Small intestine (tissue), 7 donors: ENCODE data around the gene CRYBA1. TPM values are rescaled to one million over a fixed set of nuclear protein-coding genes. Genes with fewer than 3 reads are reported as not detected.
"Not testable (repeated sequence)": the region's sequence is repeated elsewhere in the genome, so short reads cannot be mapped to it uniquely, and the experiment has no call there.

Experiments used
- DNase-seq, 2 donors: peaks; one replicate each; pipeline versions ENCODE4 v3.0.0 to v3.0.0-alpha.2; 2013
- FAIRE-seq: peaks from 2 replicates; lab custom pipeline; 2012; peaks lifted over from hg19 to GRCh38; lab: Jason Lieb, UNC
- H3K27ac ChIP-seq, 3 donors: one replicate each; pipeline ENCODE4 v1.5.1; 2013; ENCODE audit warnings: low read length in 2 of 3, mild to moderate bottlenecking in 2 of 3, control low read depth in 1 of 3, inconsistent platforms in 1 of 3, low read depth in 1 of 3, moderate library complexity in 1 of 3
- H3K27me3 ChIP-seq, 3 donors: one replicate each; pipeline ENCODE4 v1.6.1; 2013; ENCODE audit warnings: low read length in 3 of 3, inconsistent platforms in 1 of 3; ENCODE audit not compliant: control insufficient read depth in 3 of 3, insufficient read depth in 3 of 3
- H3K36me3 ChIP-seq, 3 donors: one replicate each; pipeline ENCODE4 v1.6.1; 2013; ENCODE audit warnings: low read length in 3 of 3, inconsistent platforms in 1 of 3, low read depth in 1 of 3, mild to moderate bottlenecking in 1 of 3, moderate library complexity in 1 of 3; ENCODE audit not compliant: control insufficient read depth in 3 of 3, insufficient read depth in 2 of 3
- H3K4me1 ChIP-seq, 3 donors: one replicate each; pipeline ENCODE4 v1.6.1; 2013; ENCODE audit warnings: low read length in 2 of 3, inconsistent platforms in 1 of 3, low read depth in 1 of 3, mild to moderate bottlenecking in 1 of 3, moderate library complexity in 1 of 3; ENCODE audit not compliant: control insufficient read depth in 3 of 3, insufficient read depth in 2 of 3
- H3K4me3 ChIP-seq, 3 donors: one replicate each; pipeline ENCODE4 v1.5.1; 2013; ENCODE audit warnings: low read length in 3 of 3, control low read depth in 1 of 3, inconsistent platforms in 1 of 3, low read depth in 1 of 3, mild to moderate bottlenecking in 1 of 3, moderate library complexity in 1 of 3
- H3K9me3 ChIP-seq, 2 donors: one replicate each; pipeline ENCODE4 v1.6.1; 2013; ENCODE audit warnings: low read depth in 1 of 2, low read length in 1 of 2; ENCODE audit not compliant: control insufficient read depth in 2 of 2, insufficient read depth in 1 of 2
- WGBS, 3 donors: extraction: QIAGEN DNeasy Blood & Tissue Kit; methylation state at CpG; one replicate each; pipeline ENCODE4 v1.1.7; 2013; 5-methylcytosine and 5-hydroxymethylcytosine counted together
- polyA plus RNA-seq, 4 donors: library from polyadenylated mRNA; stranded (reverse) in 3 of 4; unstranded in 1 of 4; fragments of 200-250 nt in 3 of 4; fragments of 120-200 nt in 1 of 4; gene quantifications; one replicate each; pipeline versions ENCODE4 v1.2.1 to v1.2.3, GENCODE V29; 2013
- donor health status: healthy with polysubstance abuse.
- donor health status: control.
- donor health status: control.
- donor health status: Bipolar disorder and iron deficiency.
- donor health status: healthy.

Gene CRYBA1
- polyA plus RNA-seq, 4 donors = not detected

GRCh38 chr17:29225396-29225795, 21.3 kb upstream of the CRYBA1 start:
- no peaks in the 10 kb centered on the region for H3K27me3 ChIP-seq
- H3K36me3 ChIP-seq = no peaks in the 10 kb centered on the region
- H3K9me3 ChIP-seq = no peaks in the 10 kb centered on the region
- H3K27ac ChIP-seq = no peak overlapping the region
- DNase-seq (no peak), FAIRE-seq (no peak)
- H3K4me1 ChIP-seq = no peaks in the 10 kb centered on the region
- H3K4me3 ChIP-seq = no peak overlapping the region

GRCh38 chr17:29233301-29233700, 13.4 kb upstream of the CRYBA1 start:
- no peaks in the 10 kb centered on the region for H3K27me3 ChIP-seq
- DNase-seq (peak; percentile 69 to 72), FAIRE-seq (no peak)
- no peaks in the 10 kb centered on the region for H3K36me3 ChIP-seq
- H3K4me1 ChIP-seq = peaks cover 0 to 7% (median 0%) of the 10 kb centered on the region in 3 donors
- peak overlapping the region in 1 of 3 donors; percentile 50 for H3K27ac ChIP-seq
- H3K9me3 ChIP-seq = no peaks in the 10 kb centered on the region
- 21 to 71% (median 21%) methylated on average over 1 of the region's 1 CpG for WGBS, 3 donors
- no peak overlapping the region for H3K4me3 ChIP-seq

- H3K4me1 ChIP-seq = peaks cover 0 to 12% (median 0%) of the 10 kb centered on the region in 3 donors
- 93 to 97% (median 94%) methylated on average over 7 of the region's 7 CpGs for WGBS, 3 donors
- H3K27ac ChIP-seq, H3K4me3 ChIP-seq, H3K9me3 ChIP-seq, DNase-seq, H3K27me3 ChIP-seq, H3K36me3 ChIP-seq, FAIRE-seq: not testable (repeated sequence)
These were observed 11.7 kb upstream of the CRYBA1 start for GRCh38 chr17:29234972-29235371.

- H3K4me1 ChIP-seq = peaks cover 0 to 12% (median 0%) of the 10 kb centered on the region in 3 donors
- FAIRE-seq (no peak), DNase-seq (no peak)
- H3K4me3 ChIP-seq = no peak overlapping the region
- no peaks in the 10 kb centered on the region for H3K27me3 ChIP-seq
- 95 to 100% (median 100%) methylated on average over 3 of the region's 3 CpGs for WGBS, 3 donors
- H3K9me3 ChIP-seq = no peaks in the 10 kb centered on the region
- H3K27ac ChIP-seq = no peak overlapping the region
- H3K36me3 ChIP-seq = no peaks in the 10 kb centered on the region
These were observed 10.8 kb upstream of the CRYBA1 start for GRCh38 chr17:29235904-29236303.

- H3K27me3 ChIP-seq = no peaks in the 10 kb centered on the region
- peaks cover 0 to 12% (median 0%) of the 10 kb centered on the region in 3 donors for H3K4me1 ChIP-seq
- no peaks in the 10 kb centered on the region for H3K36me3 ChIP-seq
- H3K4me3 ChIP-seq = no peak overlapping the region
- no peaks in the 10 kb centered on the region for H3K9me3 ChIP-seq
- 80 to 92% (median 92%) methylated on average over 3 of the region's 3 CpGs for WGBS, 3 donors
- FAIRE-seq = no peak
- DNase-seq = peak in 1 of 2 donors; percentile 38
- H3K27ac ChIP-seq = no peak overlapping the region
These were observed 9.1 kb upstream of the CRYBA1 start for GRCh38 chr17:29237476-29238132.

GRCh38 chr17:29238133-29238850, 8.4 kb upstream of the CRYBA1 start:
- Histone ChIP-seq H3K36me3 (no peaks in the 10 kb centered on the region), H3K4me3 (no peak overlapping the region), H3K9me3 (no peaks in the 10 kb centered on the region), H3K4me1 (peaks cover 0 to 9% (median 0%) of the 10 kb centered on the region in 3 donors), H3K27me3 (no peaks in the 10 kb centered on the region), H3K27ac (no peak overlapping the region)
- 90 to 92% (median 90%) methylated on average over 8 of the region's 8 CpGs for WGBS, 3 donors
- FAIRE-seq = no peak
- DNase-seq = peak in 1 of 2 donors; percentile 19

- no peak for DNase-seq
- WGBS, 3 donors = 63 to 73% (median 67%) methylated on average over 2 of the region's 2 CpGs
- Histone ChIP-seq H3K27ac (no peak overlapping the region), H3K4me3 (no peak overlapping the region), H3K27me3 (no peaks in the 10 kb centered on the region), H3K4me1 (peaks cover 0 to 9% (median 0%) of the 10 kb centered on the region in 3 donors), H3K9me3 (no peaks in the 10 kb centered on the region), H3K36me3 (no peaks in the 10 kb centered on the region)
- no peak for FAIRE-seq
These were observed 6.2 kb upstream of the CRYBA1 start for GRCh38 chr17:29240477-29240876.

- no peak for FAIRE-seq
- peaks cover 0 to 9% (median 0%) of the 10 kb centered on the region in 3 donors for H3K4me1 ChIP-seq
- H3K27ac ChIP-seq = no peak overlapping the region
- no peaks in the 10 kb centered on the region for H3K36me3 ChIP-seq
- 85 to 92% (median 86%) methylated on average over 9 of the region's 9 CpGs for WGBS, 3 donors
- no peaks in the 10 kb centered on the region for H3K27me3 ChIP-seq
- no peak overlapping the region for H3K4me3 ChIP-seq
- DNase-seq = no peak
- H3K9me3 ChIP-seq = no peaks in the 10 kb centered on the region
These were observed 5.4 kb upstream of the CRYBA1 start for GRCh38 chr17:29240968-29241963.
